Stomach (tissue), 4 donors: ENCODE data around the gene EPS8L1.

Experiments used
- CTCF ChIP-seq, 7 experiments: fragments of 450-650 bp in 4 of 7; fragments of 200-600 bp in 3 of 7; sonication (generic) in 3 of 7; IDR thresholded peaks; one replicate each; pipeline ENCODE4 v1.5.1; 2016 to 2019; ENCODE audit warnings: antibody characterized with exemption in 7 of 7, control low read depth in 2 of 7, mild to moderate bottlenecking in 1 of 7
- EP300 ChIP-seq: sonication (generic); formaldehyde crosslinking; IDR thresholded peaks from one replicate; pipeline ENCODE4 v1.6.1; 2017; ENCODE audit warnings: antibody characterized with exemption
- POLR2A ChIP-seq, 4 donors: fragments of 450-650 bp; IDR thresholded peaks; one replicate each; pipeline ENCODE4 v1.6.1; 2016; ENCODE audit warnings: antibody characterized with exemption in 4 of 4, control low read depth in 2 of 4, mild to moderate bottlenecking in 1 of 4, moderate library complexity in 1 of 4
- POLR2AphosphoS5 ChIP-seq, 3 donors: sonication (generic); formaldehyde crosslinking; IDR thresholded peaks; one replicate each; pipeline ENCODE4 v1.6.1; 2016; ENCODE audit warnings: antibody characterized with exemption in 3 of 3

- TF ChIP-seq CTCF (IDR thresholded peaks at IDR 0.05), result no peak
- no peak for TF ChIP-seq EP300
- no peak for TF ChIP-seq POLR2AphosphoS5 (IDR thresholded peaks at IDR 0.05)
- TF ChIP-seq POLR2A (IDR thresholded peaks at IDR 0.05), result no peak
Measured at GRCh38 chr19:55091955-55092354, 16.3 kb downstream of the EPS8L1 start.
